NCI-H2227 treated with DMSO at 0.1 percent for 48 hours (cell line): Measurements from ENCODE around the gene ZP3.
"Not testable (repeated sequence)": the region's sequence is repeated elsewhere in the genome, so short reads cannot be mapped to it uniquely, and the experiment has no call there.

Experiments
- DNase-seq: peaks from one replicate; lab custom pipeline; 2025; lab: John Stamatoyannopoulos, UW

ZP3 gene

DNA sequence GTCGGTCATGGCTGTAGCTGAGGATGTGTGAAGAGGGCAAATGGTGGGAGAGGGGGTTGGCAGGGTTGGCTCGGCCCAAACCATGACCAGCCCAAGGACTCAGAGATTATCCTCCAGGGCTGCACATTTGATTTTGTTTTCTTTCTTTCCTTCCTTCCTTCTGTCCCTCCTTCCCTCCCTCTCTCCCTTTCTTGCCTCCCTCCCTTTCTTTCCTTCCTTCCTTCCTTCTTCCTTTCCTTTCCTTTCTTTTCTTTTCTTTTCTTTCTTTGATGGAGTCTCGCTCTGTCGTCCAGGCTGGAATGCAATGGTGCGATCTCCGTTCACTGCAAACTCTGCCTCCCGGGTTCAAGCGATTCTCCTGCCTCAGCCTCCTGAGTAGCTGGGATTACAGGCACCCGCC lies 19.0 kb upstream of the ZP3 start:
- DNase-seq, result no peak

DNA sequence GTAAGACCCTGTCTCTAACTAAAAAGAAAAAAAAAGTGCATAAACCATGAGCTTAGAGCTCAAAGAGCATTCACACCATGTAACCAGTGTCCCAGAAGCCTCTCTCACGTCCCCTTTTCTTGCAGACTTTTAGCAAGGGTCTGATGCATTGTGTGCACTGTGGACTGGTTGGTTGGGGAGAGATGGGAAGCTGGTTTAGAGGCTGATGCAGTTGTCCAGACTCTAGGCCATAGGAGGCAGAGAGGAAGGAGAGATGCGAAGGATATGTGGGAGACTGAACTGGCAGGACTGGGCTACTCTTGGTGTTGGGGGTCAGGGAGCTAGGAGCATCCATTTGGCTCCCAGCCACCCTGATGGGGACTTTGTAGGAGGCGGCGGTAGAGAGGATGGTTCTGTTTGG lies 17.0 kb upstream of the ZP3 start:
- no peak for DNase-seq

DNA sequence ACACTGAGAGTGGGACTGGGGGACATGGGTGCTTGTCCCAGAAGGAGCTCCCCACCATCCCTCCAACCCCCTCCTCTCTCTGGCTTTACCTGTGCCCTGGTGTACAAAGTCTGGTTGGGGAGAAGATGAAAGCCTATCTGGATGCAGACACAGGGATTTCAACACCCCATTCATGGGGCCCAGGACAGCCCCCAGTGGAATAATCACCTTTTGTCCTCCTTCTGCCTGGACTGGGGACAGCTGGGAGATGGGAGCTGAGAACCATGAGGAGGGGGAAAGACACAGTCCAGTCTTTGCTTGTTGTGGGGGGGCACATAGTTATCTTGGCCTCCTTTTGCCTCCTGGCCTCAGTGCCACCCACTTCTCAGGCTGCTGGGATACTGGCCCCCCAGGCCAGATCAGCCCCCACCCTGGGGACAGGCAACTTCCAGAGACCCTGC lies 16.6 kb upstream of the ZP3 start:
- no peak for DNase-seq

DNA sequence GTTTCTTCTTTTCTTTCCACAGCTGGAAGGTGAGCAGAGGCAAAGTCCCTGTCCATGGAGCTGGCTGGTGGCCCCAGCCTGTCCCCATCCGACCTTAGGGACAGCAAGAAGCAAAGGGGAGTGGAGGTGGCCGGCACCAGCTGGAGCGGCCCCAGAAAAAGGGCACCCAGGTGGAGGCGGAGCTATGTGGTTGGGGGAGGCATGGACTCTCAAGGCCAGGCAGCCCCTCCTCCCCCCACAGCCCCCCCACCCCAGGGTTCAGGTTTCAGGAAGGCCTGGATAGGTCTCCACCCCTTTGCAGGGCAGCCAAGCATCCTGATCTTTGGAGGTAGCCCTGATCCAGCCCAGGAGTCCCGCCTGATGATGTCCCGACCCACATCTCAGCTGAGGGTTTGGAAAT lies 15.2 kb upstream of the ZP3 start, which contains the start of gene SSC4D:
Gene SSC4D (minus strand): TSS at position 161 of the 400 bp plus-strand sequence. CDS start 5,258 bp downstream, outside the sequence.
- DNase-seq, result no peak

DNA sequence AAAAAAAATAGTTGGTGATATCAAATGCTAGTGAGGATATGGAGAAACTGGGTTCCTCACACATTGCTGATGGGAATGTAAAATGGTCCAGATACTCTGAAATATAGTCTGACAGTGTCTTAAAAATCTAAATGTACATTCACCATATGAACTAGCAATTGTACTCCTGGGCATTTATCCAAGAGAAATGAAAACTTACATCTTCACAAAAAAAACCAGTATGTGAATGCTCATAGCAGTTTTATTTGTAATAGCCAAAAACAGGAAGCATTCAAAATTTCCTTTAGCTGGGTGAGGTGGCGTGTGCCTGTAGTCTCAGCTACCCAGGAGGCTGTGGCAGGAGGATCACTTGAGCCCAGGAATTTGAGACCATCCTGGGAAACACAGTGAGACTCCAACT lies 13.1 kb upstream of the ZP3 start:
- DNase-seq, result no peak

DNA sequence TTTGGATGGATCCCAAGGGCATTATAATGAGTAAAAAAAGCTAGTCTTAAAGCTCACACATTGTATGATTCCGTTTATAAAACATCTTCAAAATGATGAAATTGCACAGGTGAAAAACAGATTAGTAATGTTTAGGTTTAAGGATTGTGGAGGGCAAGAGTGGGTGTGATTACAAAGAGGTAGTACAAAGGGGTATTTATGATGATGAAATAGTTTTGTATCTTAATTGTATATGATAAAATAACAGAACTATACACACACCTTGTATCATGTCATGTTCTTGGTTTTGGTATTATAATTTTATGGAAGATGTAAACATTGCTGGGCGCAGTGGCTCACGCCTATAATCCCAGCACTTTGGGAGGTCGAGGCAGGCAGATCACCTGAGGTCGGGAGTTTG lies 12.5 kb upstream of the ZP3 start:
- DNase-seq, result no peak

DNA sequence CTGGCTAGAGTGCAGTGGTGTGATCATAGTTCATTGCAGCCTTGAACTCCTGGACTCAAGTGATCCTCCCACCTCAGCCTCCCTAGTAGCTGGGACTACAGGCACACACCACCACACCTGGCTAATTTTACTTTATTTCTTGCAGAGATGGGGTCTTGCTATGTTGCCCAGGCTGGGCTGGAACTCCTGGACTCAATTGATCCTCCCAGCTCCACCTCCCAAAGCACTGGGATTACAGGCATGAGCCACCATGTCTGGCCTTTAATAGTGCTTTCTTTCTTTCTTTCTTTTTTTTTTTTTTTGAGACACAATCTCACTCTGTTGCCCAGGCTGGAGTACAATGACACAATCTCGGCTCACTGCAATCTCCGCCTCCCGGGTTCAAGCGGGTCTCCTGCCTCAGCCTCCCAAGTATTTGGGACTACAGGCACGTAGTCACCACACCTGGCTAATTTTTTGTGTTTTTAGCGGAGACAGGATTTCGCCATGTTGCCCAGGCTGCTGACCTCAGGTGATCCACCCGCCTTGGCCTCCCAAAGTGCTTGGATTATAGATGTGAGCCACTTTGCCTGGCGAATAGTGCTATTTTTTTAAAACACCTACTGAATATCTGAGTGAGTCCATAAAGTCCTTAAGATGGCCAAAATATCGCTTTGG lies 7.0 kb upstream of the ZP3 start:
- DNase-seq, result not testable (repeated sequence)

DNA sequence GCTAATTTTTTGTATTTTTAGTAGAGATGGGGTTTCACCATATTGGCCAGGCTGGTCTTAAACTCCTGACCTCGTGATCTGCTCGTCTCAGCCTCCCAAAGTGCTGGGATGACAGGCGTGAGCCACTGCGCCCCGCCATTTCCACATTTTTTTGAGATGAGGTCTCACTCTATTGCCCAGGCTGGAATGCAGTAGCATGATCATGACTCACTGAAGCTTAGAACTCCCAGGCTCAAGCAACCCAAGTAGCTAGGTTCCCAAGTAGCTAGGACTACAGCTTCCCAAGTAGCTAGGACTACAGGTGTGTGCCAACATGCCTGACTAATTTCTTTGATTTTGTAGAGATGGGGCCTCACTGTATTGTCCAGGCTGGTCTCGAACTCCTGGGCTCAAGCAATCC lies 3.7 kb upstream of the ZP3 start:
- not testable (repeated sequence) for DNase-seq

DNA sequence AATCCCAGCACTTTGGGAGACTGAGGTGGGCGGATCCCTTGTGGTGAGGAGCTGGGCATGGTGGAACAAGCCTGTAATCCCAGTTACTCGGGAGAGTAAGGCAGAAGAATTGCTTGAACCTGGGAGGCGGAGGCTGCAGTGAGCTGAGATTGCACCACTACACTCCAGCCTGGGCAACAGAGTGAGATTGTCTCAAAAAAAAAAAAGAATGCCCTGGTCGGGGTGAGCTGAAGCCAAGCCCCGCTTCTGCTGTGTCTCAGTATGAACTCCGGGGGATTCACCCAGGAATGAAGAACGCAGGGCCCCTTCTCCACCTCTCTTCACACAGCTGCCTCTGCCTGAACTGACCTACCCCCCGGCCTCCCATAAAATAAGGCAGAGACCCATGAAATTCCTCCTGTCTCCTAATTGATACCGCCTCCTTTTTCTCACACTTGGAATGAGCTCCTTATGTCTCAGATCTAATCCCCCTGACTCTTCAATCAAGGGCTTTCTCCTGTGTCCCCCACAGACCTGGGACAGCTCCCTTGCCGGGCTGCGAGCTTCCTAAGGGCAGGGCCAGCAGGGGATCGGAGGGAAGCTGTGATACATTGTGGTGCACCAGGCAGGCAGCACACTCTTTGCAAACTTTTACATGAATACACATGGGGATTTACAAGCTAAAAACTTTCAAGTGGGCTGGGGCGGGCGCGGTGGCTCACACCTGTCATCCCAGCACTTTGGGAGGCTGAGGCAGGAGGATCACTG lies 911 bp upstream of the ZP3 start:
- no peak for DNase-seq

DNA sequence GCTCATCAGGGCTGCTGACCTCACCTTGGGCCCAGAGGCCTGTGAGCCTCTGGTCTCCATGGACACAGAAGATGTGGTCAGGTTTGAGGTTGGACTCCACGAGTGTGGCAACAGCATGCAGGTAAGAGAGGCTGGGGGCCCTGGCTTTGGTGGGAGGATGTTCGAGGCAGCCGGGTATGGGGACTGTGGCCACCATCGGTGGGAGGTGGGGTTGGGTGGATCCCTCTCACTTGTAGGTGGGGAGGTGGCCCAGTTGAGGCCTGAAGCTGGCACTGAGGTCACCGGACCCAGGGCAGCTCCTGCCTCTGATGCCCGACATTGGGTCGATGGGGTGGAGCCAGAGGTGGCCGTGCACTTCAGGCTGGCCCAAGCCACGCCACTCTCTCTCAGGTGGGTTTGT lies 406 bp downstream of the ZP3 start:
- DNase-seq, result no peak

DNA sequence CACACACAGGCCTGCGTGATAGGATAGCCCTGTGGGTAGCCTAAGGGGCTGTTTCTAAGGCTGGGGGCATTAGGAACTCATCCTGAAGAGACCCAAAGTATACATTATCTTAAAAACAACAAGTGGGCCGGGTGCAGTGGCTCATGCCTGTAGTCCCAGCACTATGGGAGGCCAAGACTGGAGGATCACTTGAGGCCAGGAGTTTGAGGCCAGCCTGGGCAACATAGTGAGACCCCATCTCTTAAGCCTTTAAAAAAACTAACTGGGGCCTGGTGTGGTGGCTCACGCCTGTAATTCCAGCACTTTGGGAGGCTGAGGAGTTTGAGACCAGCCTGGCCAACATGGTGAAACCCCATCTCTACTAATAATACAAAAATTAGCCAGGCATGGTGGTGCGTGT lies 808 bp downstream of the ZP3 start:
- DNase-seq, result not testable (repeated sequence)

DNA sequence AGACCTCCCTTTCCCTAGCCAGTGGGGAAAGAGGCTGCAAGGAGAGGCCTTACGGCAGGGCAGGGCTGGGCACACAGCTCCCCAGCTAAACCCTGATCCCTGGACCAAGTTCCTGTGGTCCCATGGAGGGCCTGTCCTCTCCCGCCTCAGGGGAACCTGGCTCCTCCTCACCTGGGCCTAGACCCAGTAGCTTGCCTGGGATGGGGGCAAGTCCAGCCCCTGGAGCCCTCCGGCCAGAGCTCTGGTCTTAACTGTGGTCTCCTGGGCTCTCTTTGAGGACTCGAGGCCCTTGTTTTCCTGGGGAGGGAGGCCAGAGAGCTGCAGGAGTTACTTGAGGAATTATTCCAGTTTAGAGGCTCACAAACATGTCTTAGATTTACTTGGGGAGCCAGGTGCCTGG lies 1.5 kb downstream of the ZP3 start:
- DNase-seq, result no peak

DNA sequence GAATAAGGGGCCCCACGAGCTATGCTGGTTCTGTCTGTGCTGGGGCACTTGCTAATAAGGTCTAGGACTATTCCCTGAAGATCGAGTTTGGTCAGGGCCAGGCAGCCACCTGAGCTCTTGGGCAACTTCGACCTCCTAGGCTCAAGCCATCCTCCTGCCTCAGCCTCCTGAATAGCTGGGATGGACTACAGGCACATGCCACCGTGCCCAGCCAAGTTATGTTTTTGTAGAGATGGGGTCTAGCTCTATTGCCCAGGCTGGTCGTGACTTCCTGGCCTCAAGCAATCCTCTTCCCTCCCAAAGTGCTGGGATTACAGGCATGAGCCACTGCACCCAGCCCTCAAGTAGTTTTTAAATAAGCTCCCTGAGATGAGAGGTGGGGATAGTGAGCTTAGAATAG lies 2.9 kb downstream of the ZP3 start:
- no peak for DNase-seq

DNA sequence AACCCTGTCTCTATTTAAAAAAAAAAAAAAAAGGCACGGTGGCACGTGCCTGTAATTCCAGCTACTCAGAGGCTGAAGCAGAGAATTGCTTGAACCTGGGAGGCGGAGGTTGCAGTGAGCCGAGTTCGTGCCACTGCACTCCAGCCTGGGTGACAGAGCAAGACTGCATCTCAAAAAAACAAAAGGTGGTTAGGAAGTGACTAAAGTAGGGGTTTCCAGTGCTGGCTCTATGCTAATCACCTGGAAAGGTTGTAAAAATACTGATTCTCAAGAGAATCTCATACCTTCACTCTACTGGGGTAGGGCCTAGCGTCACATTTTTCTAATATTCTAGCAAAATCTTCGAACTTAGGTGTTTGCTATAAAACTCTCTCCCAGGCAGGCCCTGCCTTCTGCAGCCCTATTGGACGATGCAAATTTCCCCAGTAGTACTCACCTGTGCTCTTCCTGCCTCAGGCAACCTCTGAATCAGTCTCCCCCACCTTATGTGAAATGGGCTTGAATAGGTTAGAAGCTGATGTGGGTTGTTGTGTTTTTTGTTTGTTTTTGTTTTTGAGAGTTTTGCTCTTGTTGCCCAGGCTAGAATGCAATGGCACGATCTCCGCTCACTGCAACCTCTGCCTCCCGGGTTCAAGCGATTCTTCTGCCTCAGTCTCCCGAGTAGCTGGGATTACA lies 3.5 kb downstream of the ZP3 start:
- no peak for DNase-seq

DNA sequence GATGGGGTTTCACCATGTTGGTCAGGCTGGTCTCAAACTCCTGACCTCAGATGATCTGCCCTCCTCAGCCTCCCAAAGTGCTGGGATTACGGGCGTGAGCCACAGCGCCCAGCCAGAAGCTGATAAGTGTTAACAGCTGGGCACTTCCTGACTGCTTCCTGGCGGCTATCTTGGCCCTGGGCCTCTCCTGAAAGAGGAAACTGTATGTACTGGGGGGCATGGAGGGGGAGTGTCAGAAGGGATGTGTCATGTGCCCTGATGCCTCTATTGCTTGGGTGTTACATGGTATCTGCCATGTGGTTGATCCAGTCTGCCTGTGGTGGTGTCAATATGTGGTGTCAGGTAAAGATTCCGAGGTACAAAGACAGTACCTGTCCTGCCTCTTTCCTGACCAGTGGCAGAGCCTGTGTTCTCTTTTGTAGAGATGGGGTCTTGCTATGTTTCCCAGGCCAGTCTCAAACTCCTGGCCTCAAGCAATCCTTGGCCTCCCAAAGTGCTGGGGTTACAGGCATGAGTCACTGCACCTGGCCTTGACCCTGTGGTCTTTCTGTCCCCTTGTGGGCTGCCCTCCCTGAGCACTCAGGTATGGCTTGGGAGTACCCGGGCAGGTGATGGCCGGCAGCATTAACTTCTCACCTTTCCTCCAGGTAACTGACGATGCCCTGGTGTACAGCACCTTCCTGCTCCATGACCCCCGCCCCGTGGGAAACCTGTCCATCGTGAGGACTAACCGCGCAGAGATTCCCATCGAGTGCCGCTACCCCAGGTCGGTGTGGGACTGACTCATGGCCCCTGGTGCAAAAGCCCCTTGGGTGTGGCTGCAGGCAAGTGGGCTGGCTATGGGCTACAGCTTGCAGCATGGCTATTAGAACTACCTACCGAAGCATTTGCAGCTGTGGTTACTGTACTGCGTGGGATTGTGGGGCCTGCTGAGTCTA lies 4.4 kb downstream of the ZP3 start:
- no peak for DNase-seq

DNA sequence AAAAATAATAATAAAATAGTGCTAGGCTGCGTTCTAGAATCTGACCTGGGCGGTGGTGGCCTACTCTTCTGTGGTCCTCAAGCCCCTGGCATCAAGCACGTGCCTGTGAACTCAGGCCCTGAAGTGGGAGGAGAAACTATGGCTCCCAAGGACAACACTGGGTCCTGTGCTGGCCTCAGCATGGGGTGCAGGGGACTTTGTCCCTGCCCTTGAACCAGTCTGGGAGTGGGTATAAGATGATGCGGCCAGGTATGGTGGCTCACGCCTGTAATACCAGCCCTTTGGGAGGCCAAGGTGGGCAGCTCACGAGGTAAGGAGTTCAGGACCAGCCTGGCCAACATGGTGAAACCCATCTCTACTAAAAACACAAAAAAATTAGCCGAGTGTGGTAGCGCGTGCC lies 5.5 kb downstream of the ZP3 start:
- no peak for DNase-seq

DNA sequence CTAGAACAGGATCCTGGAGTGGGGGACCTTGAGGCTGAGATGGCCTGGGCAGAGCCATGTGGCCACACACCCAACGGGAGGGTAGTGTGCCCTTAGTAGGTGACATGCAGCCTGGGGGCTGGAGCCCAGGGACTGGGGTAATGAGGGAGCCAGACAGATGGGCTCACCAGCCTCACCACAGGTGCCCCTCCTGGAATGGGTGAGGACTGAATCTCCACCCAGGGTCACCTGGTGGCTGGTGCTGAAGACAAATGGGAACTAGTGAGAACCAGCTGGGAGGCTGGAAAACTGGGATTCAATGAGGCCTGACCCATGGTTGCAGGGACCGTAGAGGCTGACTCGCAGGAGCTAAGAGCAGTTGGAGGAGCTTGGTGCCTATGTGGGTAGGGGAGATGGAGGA lies 6.1 kb downstream of the ZP3 start:
- DNase-seq, result no peak

DNA sequence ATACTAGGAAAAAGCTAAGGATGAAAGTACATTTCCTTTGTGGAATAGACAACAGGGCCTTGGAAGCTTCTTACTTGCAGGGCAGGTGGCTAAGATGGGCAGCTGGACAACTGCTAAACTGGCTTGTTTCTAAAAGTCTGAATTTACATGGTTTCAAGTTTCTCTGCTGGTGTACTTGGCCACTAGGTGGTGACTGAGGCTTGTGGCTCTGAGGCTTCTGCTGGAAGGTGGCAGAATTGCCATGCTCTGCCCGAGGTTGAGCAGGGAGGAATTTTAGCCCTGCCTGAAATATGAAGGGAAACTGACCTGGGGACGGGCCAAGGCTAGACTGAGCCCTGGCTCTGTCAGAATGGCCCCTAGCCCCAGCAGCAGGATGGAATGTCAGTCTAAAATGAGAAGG lies 13.1 kb downstream of the ZP3 start:
- DNase-seq, result peak; percentile 36

DNA sequence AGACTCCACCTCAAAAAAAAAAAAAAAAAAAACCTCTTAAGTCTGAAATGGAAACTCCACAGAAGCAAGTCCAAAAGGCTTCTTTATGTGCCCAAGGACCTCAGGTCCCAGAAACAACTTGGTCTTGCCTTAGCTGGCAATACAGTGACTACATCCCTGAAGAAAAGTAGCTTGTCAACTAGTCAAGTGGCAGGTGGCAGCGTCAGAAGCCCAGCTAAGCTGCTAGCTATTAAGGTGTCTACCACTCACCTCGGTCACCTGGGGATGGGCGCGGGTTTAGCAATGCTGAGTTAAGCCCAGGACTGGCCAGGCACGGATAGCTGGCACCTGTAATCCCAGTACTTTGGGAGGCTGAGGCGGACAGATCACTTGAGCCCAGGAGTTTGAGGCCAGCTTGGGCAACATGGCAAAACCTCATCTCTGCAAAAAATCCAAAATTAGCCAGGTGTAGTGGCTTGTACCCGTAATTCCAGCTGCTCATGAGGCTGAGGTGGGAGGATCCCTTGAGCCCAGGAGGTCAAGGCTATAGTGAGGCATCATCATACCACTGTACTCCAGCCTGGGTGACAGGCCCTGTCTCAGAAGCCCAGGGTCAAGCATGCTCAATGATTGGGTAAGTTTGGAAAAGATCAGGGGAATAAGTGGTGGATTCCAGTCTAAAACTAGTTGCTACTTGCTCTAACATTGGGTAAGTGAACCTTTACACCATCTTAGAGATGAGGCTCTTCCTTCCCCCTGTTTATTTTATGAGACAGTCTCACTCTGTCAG lies 14.6 kb downstream of the ZP3 start:
- DNase-seq, result not testable (repeated sequence)

DNA sequence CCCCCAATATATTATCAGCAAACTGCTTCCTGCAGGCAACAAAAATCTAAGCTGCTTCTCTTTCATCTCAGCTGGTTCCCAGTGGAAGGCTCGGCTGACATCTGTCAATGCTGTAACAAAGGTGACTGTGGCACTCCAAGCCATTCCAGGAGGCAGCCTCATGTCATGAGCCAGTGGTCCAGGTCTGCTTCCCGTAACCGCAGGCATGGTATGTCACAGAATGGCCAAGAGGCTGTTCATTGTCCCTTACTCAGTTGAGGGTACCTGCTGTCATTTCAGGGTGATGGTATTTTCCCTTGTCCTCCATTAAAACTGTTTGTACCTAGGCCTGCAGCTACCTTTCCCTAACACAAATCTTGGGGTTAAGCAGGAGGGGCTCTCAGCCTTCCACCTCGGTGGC lies 15.7 kb downstream of the ZP3 start:
- DNase-seq, result not testable (repeated sequence)

DNA sequence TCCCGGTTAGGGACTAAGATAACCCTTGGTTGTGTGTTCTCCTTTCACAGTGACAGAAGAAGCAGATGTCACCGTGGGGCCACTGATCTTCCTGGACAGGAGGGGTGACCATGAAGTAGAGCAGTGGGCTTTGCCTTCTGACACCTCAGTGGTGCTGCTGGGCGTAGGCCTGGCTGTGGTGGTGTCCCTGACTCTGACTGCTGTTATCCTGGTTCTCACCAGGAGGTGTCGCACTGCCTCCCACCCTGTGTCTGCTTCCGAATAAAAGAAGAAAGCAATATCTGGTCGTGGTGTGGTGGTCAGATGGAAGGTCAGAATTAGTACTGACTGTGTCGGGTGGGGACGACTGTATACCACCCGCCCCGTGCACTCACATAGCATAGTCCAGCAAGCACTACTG lies 17.0 kb downstream of the ZP3 start:
- not testable (repeated sequence) for DNase-seq
